ENCODE results near the gene PPP2R2D.

Gene PPP2R2D

GRCh38 chr10:131926743-131927595, 26.2 kb downstream of the PPP2R2D start:
- H3K4me3 ChIP-seq (replicated peaks; ENCODE audit: low read depth, low read length) = no peak overlapping the region
- no peak for TF ChIP-seq CTCF (IDR thresholded peaks at IDR 0.05; ENCODE audit: low read length, missing control alignments)
- no peak for DNase-seq (ENCODE audit: low read depth)

- no peak overlapping the region for H3K4me3 ChIP-seq (replicated peaks; ENCODE audit: low read depth, low read length)
- TF ChIP-seq CTCF (IDR thresholded peaks at IDR 0.05; ENCODE audit: low read length, missing control alignments) = no peak
- peak; percentile 16 for DNase-seq (ENCODE audit: low read depth)
These were observed 27.7 kb downstream of the PPP2R2D start for GRCh38 chr10:131928248-131929095.

GRCh38 chr10:131929122-131929845, 28.5 kb downstream of the PPP2R2D start:
- no peak for TF ChIP-seq CTCF (IDR thresholded peaks at IDR 0.05; ENCODE audit: low read length, missing control alignments)
- no peak for DNase-seq (ENCODE audit: low read depth)
- no peak overlapping the region for H3K4me3 ChIP-seq (replicated peaks; ENCODE audit: low read depth, low read length)

- no peak for TF ChIP-seq CTCF (IDR thresholded peaks at IDR 0.05; ENCODE audit: low read length, missing control alignments)
- no peak overlapping the region for H3K4me3 ChIP-seq (replicated peaks; ENCODE audit: low read depth, low read length)
- no peak for DNase-seq (ENCODE audit: low read depth)
These were observed 29.3 kb downstream of the PPP2R2D start for GRCh38 chr10:131930150-131930549.

- no peak for TF ChIP-seq CTCF (IDR thresholded peaks at IDR 0.05; ENCODE audit: low read length, missing control alignments)
- DNase-seq (ENCODE audit: low read depth) = no peak
- no peak overlapping the region for H3K4me3 ChIP-seq (replicated peaks; ENCODE audit: low read depth, low read length)
These were observed 29.9 kb downstream of the PPP2R2D start for GRCh38 chr10:131930586-131931330.

GRCh38 chr10:131931981-131932380, 31.2 kb downstream of the PPP2R2D start:
- no peak for DNase-seq (ENCODE audit: low read depth)
- no peak overlapping the region for H3K4me3 ChIP-seq (replicated peaks; ENCODE audit: low read depth, low read length)
- no peak for TF ChIP-seq CTCF (IDR thresholded peaks at IDR 0.05; ENCODE audit: low read length, missing control alignments)

Data from fibroblast of pulmonary artery (primary cell).